Spleen (tissue), 7 donors: ENCODE data around the gene STEAP1B.

Experiments used
- CTCF ChIP-seq, 11 experiments: fragments of 200-600 bp in 7 of 11; fragments of 450-650 bp in 4 of 11; sonication (generic) in 4 of 11; IDR thresholded peaks in 8 of 11; conservative IDR thresholded peaks in 3 of 11; 1 replicate in 7 of 11; 2 replicates in 4 of 11; pipeline versions ENCODE4 v1.4.0 to v1.8.0; 2016 to 2021; ENCODE audit warnings: antibody characterized with exemption in 11 of 11, inconsistent platforms in 4 of 11, mild to moderate bottlenecking in 1 of 11
- POLR2A ChIP-seq, 3 donors: fragments of 450-650 bp; IDR thresholded peaks; one replicate each; pipeline ENCODE4 v1.5.1; 2017; ENCODE audit warnings: antibody characterized with exemption in 3 of 3, mild to moderate bottlenecking in 1 of 3
- POLR2AphosphoS5 ChIP-seq, 3 donors: sonication (generic); formaldehyde crosslinking; IDR thresholded peaks; one replicate each; pipeline ENCODE4 v1.5.1; 2017; ENCODE audit warnings: antibody characterized with exemption in 3 of 3
- donor health status: DM: no; HTN: no; CAD: no; lungs with moderate emphysema.
- donor health status: DM: no; HTN: no; CAD: no.
- donor health status: DM: no; HTN: no; CAD: no.

GRCh38 chr7:22417349-22417748 is 82.6 kb downstream of the STEAP1B start:
- TF ChIP-seq CTCF (IDR thresholded peaks at IDR 0.05 in 8 of 11, conservative IDR thresholded peaks at IDR 0.05 in 3 of 11) (no peak), POLR2AphosphoS5 (IDR thresholded peaks at IDR 0.05) (no peak), POLR2A (IDR thresholded peaks at IDR 0.05) (no peak)
